T-helper 1 cell treated with Interleukin-12 subunit alpha and Interleukin-12 subunit beta and Interleukin-4 antibody, amounts not matched to agents 30 μg/mL and 1 μg/mL, for 36 hours (primary cell): ENCODE measurements around the gene TIAM2.

ENCODE experiments used
- H3K27ac Mint-ChIP-seq: one replicate; pipeline ENCODE4 v1.8.0; 2021; ENCODE audit warnings: mild to moderate bottlenecking, mixed read lengths
- H3K27me3 Mint-ChIP-seq: one replicate; pipeline ENCODE4 v1.8.0; 2021; ENCODE audit warnings: low read depth, mixed read lengths
- H3K36me3 Mint-ChIP-seq: one replicate; pipeline ENCODE4 v1.8.0; 2021; ENCODE audit warnings: low read depth, mixed read lengths
- H3K4me1 Mint-ChIP-seq: one replicate; pipeline ENCODE4 v1.8.0; 2021; ENCODE audit warnings: low read depth, mixed read lengths
- H3K4me3 Mint-ChIP-seq: one replicate; pipeline ENCODE4 v1.8.0; 2021; ENCODE audit warnings: mild to moderate bottlenecking, moderate library complexity, mixed read lengths
- H3K9me3 Mint-ChIP-seq: one replicate; pipeline ENCODE4 v1.8.0; 2021; ENCODE audit warnings: mixed read lengths

Gene TIAM2

GRCh38 chr6:155150967-155151671, 156.0 kb downstream of the TIAM2 start:
- H3K4me1 Mint-ChIP-seq: peaks cover 48% of the 10 kb centered on the region
- H3K36me3 Mint-ChIP-seq: peaks cover 11% of the 10 kb centered on the region
- H3K27me3 Mint-ChIP-seq: no peaks in the 10 kb centered on the region
- no peak overlapping the region for H3K27ac Mint-ChIP-seq
- H3K4me3 Mint-ChIP-seq: no peak overlapping the region
- no peaks in the 10 kb centered on the region for H3K9me3 Mint-ChIP-seq

DNA sequence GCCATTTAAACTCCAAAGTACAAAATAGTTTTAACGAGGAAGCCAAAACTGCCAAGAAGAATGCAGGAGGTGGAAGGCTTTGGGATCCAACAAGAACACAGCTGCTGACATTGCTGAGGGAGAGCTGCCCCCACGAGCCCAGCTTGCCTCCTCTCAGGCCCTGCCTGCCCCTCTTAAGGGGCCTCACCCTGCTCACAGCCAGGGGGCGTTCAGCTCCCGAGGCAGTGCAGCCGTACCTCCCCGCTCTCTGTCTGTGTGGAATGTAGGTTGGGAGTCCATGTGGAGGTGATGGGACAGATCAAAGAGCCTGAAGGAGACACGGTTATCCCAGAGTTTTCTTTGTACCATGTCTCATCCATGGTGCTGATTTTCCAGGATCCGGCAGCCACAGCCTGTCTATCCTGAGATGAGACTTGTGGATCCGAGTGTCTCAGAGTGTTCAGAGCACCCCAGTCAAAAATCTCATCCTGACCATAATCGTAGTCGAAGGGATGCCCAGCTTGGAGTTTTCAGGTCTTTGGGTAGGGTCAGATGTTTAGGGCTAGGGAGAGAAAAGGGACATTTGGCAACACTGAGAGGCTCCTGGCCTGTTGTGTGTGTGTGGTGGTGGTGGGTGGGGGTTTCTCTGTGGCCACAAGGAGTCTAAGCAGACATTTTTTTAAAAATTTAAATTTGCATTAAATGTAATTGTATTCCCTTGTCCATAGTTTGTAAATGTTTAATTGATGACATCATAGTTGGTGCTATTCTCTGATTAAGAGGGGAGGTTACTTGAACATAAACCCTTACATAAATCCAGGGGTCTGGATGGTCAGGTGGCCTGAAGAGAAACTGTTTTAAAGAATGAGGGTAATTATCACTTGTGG, 157.3 kb downstream of the TIAM2 start:
- Mint-ChIP-seq H3K27ac (no peak overlapping the region), H3K9me3 (no peaks in the 10 kb centered on the region), H3K4me1 (peaks cover 58% of the 10 kb centered on the region), H3K27me3 (no peaks in the 10 kb centered on the region), H3K4me3 (no peak overlapping the region), H3K36me3 (peaks cover 15% of the 10 kb centered on the region)

DNA sequence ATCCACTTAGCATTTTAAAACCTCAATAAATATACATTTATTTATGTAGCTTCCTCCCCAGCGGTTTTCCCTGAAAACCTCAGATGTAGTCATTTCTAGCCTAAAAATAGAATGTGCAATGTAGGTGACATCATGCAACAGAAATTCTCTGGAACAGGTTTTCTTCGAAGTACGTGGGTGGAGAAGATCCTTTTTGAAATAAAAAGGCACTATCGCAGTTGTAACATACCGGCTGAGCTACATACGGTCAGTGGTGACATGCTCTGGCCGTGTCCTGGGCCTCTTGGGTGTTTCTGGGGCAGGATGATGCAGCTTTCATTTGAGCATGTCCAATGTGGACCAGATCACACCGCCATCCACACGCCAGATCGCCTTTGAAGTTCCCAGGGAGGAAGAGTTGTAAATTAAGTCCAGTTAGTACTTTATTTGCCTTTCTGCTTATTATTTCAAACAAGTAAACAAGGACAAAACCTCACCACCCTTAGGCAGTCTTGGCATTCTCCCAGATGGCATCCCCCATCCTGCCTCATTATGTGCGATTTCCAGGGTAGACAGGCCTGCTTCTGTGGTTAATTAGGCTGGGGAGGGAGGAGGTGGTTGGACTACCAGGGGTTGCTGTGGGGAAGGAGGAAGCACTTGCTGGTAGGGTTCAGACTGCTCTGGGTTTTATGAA, 159.2 kb downstream of the TIAM2 start:
- Mint-ChIP-seq H3K4me1 (peaks cover 57% of the 10 kb centered on the region), H3K36me3 (peaks cover 11% of the 10 kb centered on the region), H3K27ac (peak overlapping the region; percentile 91)

GRCh38 chr6:155155787-155156447, 160.8 kb downstream of the TIAM2 start:
- Mint-ChIP-seq H3K27me3 (no peaks in the 10 kb centered on the region), H3K27ac (peak overlapping the region; percentile 26), H3K36me3 (peaks cover 16% of the 10 kb centered on the region), H3K4me3 (no peak overlapping the region), H3K4me1 (peaks cover 52% of the 10 kb centered on the region), H3K9me3 (peaks cover 6% of the 10 kb centered on the region)

More for the DNA sequence above, 159.2 kb downstream of the TIAM2 start:
- Mint-ChIP-seq H3K27me3 (no peaks in the 10 kb centered on the region), H3K9me3 (no peaks in the 10 kb centered on the region), H3K4me3 (peak overlapping the region; percentile 70)

DNA sequence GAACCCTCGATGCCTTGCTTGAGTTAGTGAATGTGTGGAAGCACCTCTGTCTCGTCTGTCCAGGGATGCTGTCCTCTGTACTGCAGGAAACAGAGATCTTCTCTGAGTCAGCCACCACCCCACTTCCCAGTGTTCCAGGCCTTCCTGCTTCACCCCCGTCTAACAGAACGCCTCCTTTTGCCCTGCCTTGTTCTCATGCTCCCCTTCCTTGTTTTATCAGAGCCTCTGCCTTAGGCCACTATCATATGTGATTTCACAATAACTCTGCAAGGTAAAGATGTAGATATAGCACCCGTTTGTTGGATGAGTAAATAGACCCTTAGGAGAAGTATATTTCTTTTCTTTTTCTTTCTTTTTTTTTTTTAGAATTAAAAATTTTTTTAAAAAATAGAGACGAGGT, 162.0 kb downstream of the TIAM2 start:
- peaks cover 52% of the 10 kb centered on the region for H3K4me1 Mint-ChIP-seq

GRCh38 chr6:155158030-155158843, 163.1 kb downstream of the TIAM2 start:
- no peaks in the 10 kb centered on the region for H3K27me3 Mint-ChIP-seq
- H3K4me3 Mint-ChIP-seq: no peak overlapping the region
- peaks cover 13% of the 10 kb centered on the region for H3K9me3 Mint-ChIP-seq
- peaks cover 25% of the 10 kb centered on the region for H3K36me3 Mint-ChIP-seq
- peaks cover 50% of the 10 kb centered on the region for H3K4me1 Mint-ChIP-seq
- H3K27ac Mint-ChIP-seq: no peak overlapping the region

More for the DNA sequence above, 162.0 kb downstream of the TIAM2 start:
- Mint-ChIP-seq H3K27me3 (no peaks in the 10 kb centered on the region), H3K9me3 (peaks cover 11% of the 10 kb centered on the region), H3K36me3 (peaks cover 19% of the 10 kb centered on the region), H3K4me3 (peak overlapping the region; percentile 20), H3K27ac (peak overlapping the region; percentile 56)

- H3K27me3 Mint-ChIP-seq: no peaks in the 10 kb centered on the region
- peaks cover 34% of the 10 kb centered on the region for H3K4me1 Mint-ChIP-seq
- H3K27ac Mint-ChIP-seq: no peak overlapping the region
- peaks cover 23% of the 10 kb centered on the region for H3K36me3 Mint-ChIP-seq
- peaks cover 13% of the 10 kb centered on the region for H3K9me3 Mint-ChIP-seq
- no peak overlapping the region for H3K4me3 Mint-ChIP-seq
Measured at GRCh38 chr6:155162682-155163081, 167.6 kb downstream of the TIAM2 start.

DNA sequence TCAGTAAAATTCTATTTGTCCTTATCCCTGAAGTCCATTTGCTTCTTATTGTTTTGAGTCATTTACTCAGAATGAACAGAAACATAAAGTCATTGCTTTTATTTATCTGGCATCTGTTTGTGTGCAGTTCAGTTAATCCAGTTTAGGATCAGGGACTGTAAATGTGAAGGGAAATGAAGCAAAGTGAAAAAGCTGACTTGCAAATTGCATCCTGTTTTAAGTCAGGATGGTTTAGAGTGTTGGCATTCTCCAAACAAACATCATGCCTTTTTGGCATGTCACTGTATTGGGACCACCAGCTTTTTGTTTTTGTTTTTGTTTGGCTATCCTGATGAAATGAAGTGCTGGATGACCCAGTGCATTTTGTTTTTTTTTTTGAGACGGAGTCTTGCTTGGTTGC, 168.5 kb downstream of the TIAM2 start:
- Mint-ChIP-seq H3K4me1 (peaks cover 29% of the 10 kb centered on the region), H3K4me3 (no peak overlapping the region)

GRCh38 chr6:155165029-155165710, 170.1 kb downstream of the TIAM2 start:
- Mint-ChIP-seq H3K36me3 (peaks cover 22% of the 10 kb centered on the region), H3K9me3 (peaks cover 7% of the 10 kb centered on the region), H3K27me3 (no peaks in the 10 kb centered on the region), H3K4me3 (no peak overlapping the region), H3K4me1 (peaks cover 27% of the 10 kb centered on the region), H3K27ac (no peak overlapping the region)

More for the DNA sequence above, 168.5 kb downstream of the TIAM2 start:
- Mint-ChIP-seq H3K27ac (no peak overlapping the region), H3K27me3 (no peaks in the 10 kb centered on the region), H3K36me3 (peaks cover 23% of the 10 kb centered on the region), H3K9me3 (peaks cover 13% of the 10 kb centered on the region)

- Mint-ChIP-seq H3K36me3 (peaks cover 7% of the 10 kb centered on the region), H3K27me3 (no peaks in the 10 kb centered on the region), H3K27ac (peak overlapping the region; percentile 91), H3K4me3 (no peak overlapping the region), H3K9me3 (no peaks in the 10 kb centered on the region), H3K4me1 (peaks cover 36% of the 10 kb centered on the region)
Measured at GRCh38 chr6:155170519-155170918, 175.4 kb downstream of the TIAM2 start.

DNA sequence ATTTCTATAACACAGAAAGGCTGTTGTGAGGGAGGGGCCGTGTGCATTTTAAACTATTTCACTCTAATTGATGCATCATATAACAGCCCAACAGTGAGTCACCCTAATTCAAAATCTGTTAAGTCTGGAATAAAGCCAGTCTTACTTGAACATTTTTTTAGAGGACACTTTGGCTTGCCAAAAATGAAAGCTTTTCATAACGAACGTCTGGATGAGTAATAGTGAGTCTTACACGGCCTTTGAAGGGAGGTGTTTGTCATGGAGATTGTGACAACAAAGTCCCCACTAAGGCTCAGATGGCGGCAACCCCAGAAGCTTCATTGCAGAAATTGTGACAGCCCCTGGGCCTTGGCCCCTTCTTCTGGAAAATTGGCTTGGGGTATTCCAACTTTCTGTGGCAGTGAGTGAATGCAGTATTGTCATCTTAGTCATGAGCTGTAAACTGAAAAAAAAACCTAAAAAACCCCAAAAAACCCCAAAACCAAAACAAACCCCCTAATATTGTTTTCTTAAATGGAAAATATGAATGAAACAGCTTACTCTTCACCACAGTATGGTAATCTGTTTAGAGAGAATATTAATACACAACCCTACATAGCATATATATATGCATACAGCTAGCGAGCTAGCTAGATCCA, 176.1 kb downstream of the TIAM2 start:
- H3K4me1 Mint-ChIP-seq: peaks cover 36% of the 10 kb centered on the region

DNA sequence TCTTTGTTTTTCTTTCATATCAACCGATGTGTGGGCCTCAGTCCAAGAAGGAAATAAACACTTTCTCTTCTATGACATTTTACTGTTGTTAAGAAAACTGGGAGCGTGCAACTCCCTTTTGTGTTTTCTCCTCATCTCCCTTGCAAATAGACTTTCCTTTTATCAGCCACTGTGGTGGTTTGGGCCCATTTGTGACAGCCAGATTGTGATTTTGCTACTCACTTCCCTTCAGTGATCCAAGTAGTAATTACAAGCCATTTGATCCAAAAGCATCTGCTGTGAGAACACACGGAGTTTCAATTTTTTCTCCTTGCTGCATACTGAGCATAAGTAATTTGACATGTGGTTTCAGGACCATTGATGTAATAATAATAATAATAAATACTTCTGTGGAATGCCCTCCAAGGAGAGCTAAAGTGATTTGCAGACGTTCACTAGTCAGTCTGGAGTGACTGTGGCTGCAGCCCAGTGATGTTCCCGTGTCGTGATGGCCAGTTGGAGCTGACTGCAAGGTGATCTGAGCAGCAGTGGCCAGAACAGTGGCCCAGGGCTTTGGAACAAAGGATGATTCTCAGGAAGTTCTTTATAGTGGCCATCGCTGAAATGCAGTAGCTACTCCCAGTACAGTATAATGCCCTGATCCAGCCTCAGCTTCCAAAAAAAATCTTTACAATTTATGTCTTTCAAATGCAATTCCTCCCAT, 176.8 kb downstream of the TIAM2 start:
- no peaks in the 10 kb centered on the region for H3K27me3 Mint-ChIP-seq
- H3K9me3 Mint-ChIP-seq: no peaks in the 10 kb centered on the region
- peak overlapping the region; percentile 91 for H3K27ac Mint-ChIP-seq
- peak overlapping the region; percentile 50 for H3K4me3 Mint-ChIP-seq
- peaks cover 5% of the 10 kb centered on the region for H3K36me3 Mint-ChIP-seq
- H3K4me1 Mint-ChIP-seq: peaks cover 34% of the 10 kb centered on the region

More for the DNA sequence above, 176.1 kb downstream of the TIAM2 start:
- Mint-ChIP-seq H3K27ac (peak overlapping the region; percentile 91), H3K36me3 (peaks cover 7% of the 10 kb centered on the region), H3K4me3 (peak overlapping the region; percentile 50), H3K9me3 (no peaks in the 10 kb centered on the region), H3K27me3 (no peaks in the 10 kb centered on the region)
